Activated CD8-positive, alpha-beta T cell treated with anti-CD3 and anti-CD28 coated beads for 36 hours (primary cell): ENCODE data around the gene RABGAP1L. TPM values are rescaled to one million over a fixed set of nuclear protein-coding genes. Genes with fewer than 3 reads are reported as not detected.

Experiments used
- ATAC-seq: fragments of 200-7000 bp; cut with Tn5 transposase; one replicate; pipeline ENCODE4 v1.10.0; 2021; ENCODE audit warnings: mild to moderate bottlenecking, moderate library complexity
- CTCF ChIA-PET: fragments of 350-600 bp; sonication (Branson Sonifier 250); formaldehyde crosslinking; loops from one replicate; lab custom pipeline; 2021; ENCODE audit warnings: antibody characterized with exemption; lab: Charles Lee
- POLR2A ChIA-PET: fragments of 350-600 bp; sonication (Branson Sonifier 250); formaldehyde crosslinking; loops from one replicate; lab custom pipeline; 2021; ENCODE audit warnings: antibody characterized with exemption; lab: Charles Lee
- DNase-seq: peaks from one replicate; pipeline ENCODE4 v3.0.0-alpha.2; 2020
- H3K27ac Mint-ChIP-seq: one replicate; pipeline ENCODE4 v1.8.0; 2021; ENCODE audit warnings: mild to moderate bottlenecking, mixed read lengths
- H3K27me3 Mint-ChIP-seq: one replicate; pipeline ENCODE4 v1.8.0; 2021; ENCODE audit warnings: mixed read lengths
- H3K36me3 Mint-ChIP-seq: one replicate; pipeline ENCODE4 v1.8.0; 2021; ENCODE audit warnings: low read depth, mixed read lengths
- H3K4me1 Mint-ChIP-seq: one replicate; pipeline ENCODE4 v1.8.0; 2021; ENCODE audit warnings: low read depth, mixed read lengths
- H3K4me3 Mint-ChIP-seq: one replicate; pipeline ENCODE4 v1.8.0; 2021; ENCODE audit warnings: mild to moderate bottlenecking, moderate library complexity, mixed read lengths
- H3K9me3 Mint-ChIP-seq: one replicate; pipeline ENCODE4 v1.8.0; 2021; ENCODE audit warnings: mixed read lengths
- CTCF ChIP-seq: fragments of 200-600 bp; IDR thresholded peaks from one replicate; pipeline ENCODE4 v1.8.0; 2022; ENCODE audit warnings: antibody characterized with exemption, mild to moderate bottlenecking
- intact Hi-C: fragments of 100-400 bp; cut with micrococcal nuclease; formaldehyde crosslinking; loops from one replicate; pipeline ENCODE4 v1.10.0; 2022
- total RNA-seq, 2 experiments: library from RNA; stranded (reverse); gene quantifications; one replicate each; pipeline ENCODE4 v1.2.3, GENCODE V29; 2021

Gene RABGAP1L
- total RNA-seq, 2 experiments from 2014 or later, result 26.9 to 29.4 TPM

- Mint-ChIP-seq H3K4me3 (no peak overlapping the region), H3K4me1 (peaks cover 38% of the 10 kb centered on the region), H3K27ac (no peak overlapping the region), H3K9me3 (peaks cover 9% of the 10 kb centered on the region), H3K27me3 (no peaks in the 10 kb centered on the region), H3K36me3 (peaks cover 18% of the 10 kb centered on the region)
- peak; percentile 47 for ATAC-seq
- POLR2A ChIA-PET, result no interaction called here
- peak; percentile 10 for DNase-seq
- no peak for TF ChIP-seq CTCF
- CTCF ChIA-PET, result interaction anchor here (1.4 to 2.3 kb wide), 2 partner anchors 9 to 17 kb away, joined by 5 to 7 read pairs; no protein-coding TSS in a partner anchor
- intact Hi-C loops, result no loop called here
Observed at GRCh38 chr1:174200746-174201145, 41.4 kb downstream of the RABGAP1L start.

GRCh38 chr1:174204697-174205308 is 45.5 kb downstream of the RABGAP1L start:
- intact Hi-C loops, result loop anchor here (5.0 kb wide), 1 partner anchor 48 kb away; the partner anchor contains the start of gene RABGAP1L
- ChIA-PET CTCF (interaction anchor here (0.6 to 4.2 kb wide), 5 partner anchors 12 to 765 kb away, joined by 3 to 17 read pairs (median 4); no protein-coding TSS in a partner anchor), POLR2A (interaction anchor here (0.6 to 1.4 kb wide), 3 partner anchors 13 to 44 kb away, joined by 3 to 4 read pairs (median 3); no protein-coding TSS in a partner anchor)
- Mint-ChIP-seq H3K27me3 (no peaks in the 10 kb centered on the region), H3K4me1 (peaks cover 56% of the 10 kb centered on the region), H3K27ac (peak overlapping the region; percentile 85), H3K36me3 (peaks cover 27% of the 10 kb centered on the region), H3K4me3 (peak overlapping the region; percentile 50), H3K9me3 (peaks cover 16% of the 10 kb centered on the region)
- ATAC-seq (peak; percentile 69), DNase-seq (peak; percentile 22)
- TF ChIP-seq CTCF, result no peak

GRCh38 chr1:174206148-174206836 is 47.0 kb downstream of the RABGAP1L start:
- TF ChIP-seq CTCF, result no peak
- peak; percentile 15 for DNase-seq
- peak; percentile 25 for ATAC-seq
- Mint-ChIP-seq H3K4me1 (peaks cover 48% of the 10 kb centered on the region), H3K36me3 (peaks cover 30% of the 10 kb centered on the region), H3K27ac (no peak overlapping the region), H3K27me3 (no peaks in the 10 kb centered on the region), H3K9me3 (peaks cover 20% of the 10 kb centered on the region), H3K4me3 (no peak overlapping the region)
- ChIA-PET CTCF (interaction anchor here (0.8 to 4.2 kb wide), 6 partner anchors 12 to 96 kb away, joined by 3 to 17 read pairs (median 3); no protein-coding TSS in a partner anchor), POLR2A (interaction anchor here (0.5 to 1.3 kb wide), 2 partner anchors 46 to 781 kb away, joined by 3 read pairs; no protein-coding TSS in a partner anchor)
- intact Hi-C loops, result loop anchor here (5.0 kb wide), 1 partner anchor 49 kb away; the partner anchor contains the start of gene RABGAP1L

DNA sequence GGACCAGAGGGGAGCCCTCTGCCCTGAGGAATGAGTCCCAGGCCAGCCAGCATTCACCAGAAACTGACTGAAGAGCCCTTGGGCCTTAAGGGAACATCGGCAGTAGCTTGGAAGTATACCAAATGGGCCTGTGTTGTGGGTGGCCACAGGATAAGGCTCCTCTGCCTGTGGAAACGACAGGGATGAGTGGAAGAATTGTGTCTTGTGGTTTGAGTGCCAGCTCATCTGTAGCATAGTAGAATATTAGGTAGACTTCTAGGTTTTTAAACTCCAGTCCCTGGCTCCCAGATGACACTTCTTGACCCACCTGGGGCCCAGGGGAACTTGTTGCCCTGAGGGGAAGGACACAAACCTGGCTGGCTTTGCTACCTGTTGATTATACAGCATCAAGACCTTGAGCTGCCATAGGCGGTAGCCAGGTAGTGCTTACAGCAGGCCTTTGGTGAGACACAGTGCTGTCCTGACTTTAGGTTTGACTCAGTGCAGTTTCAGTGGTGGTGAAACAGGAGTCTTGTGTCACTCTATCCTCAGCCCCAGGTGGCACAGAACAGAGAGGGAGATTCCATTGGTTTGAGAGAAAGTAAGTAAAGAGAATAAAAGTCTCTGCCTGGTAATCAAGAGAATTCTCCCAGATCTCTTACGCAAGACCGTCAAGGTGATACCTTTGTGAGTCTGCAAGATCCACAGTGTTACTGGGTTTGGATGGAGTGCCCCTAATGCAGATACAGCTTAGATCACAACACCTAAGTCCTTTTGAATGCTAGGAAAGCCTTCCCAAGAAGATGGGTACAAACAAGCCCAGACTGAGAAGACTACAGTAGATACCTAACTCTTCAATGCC is 50.2 kb downstream of the RABGAP1L start:
- CTCF ChIA-PET, result interaction anchor here (1.0 kb wide), 1 partner anchor 8 kb away, joined by 4 read pairs; no protein-coding TSS in a partner anchor
- no peak overlapping the region for H3K27ac Mint-ChIP-seq
- peaks cover 18% of the 10 kb centered on the region for H3K36me3 Mint-ChIP-seq

More for the DNA sequence above, 50.2 kb downstream of the RABGAP1L start:
- ATAC-seq (peak; percentile 66), DNase-seq (peak; percentile 33)
- peaks cover 13% of the 10 kb centered on the region for H3K9me3 Mint-ChIP-seq
- no peak overlapping the region for H3K4me3 Mint-ChIP-seq
- H3K27me3 Mint-ChIP-seq, result no peaks in the 10 kb centered on the region
- H3K4me1 Mint-ChIP-seq, result peaks cover 36% of the 10 kb centered on the region
- TF ChIP-seq CTCF, result no peak
- POLR2A ChIA-PET, result no interaction called here
- intact Hi-C loops, result loop anchor here (5.0 kb wide), 1 partner anchor 52 kb away; the partner anchor contains the start of gene RABGAP1L
